DOHH2 (cell line): ENCODE results near the gene HAPLN2.

Experiments
- H3F3A ChIP-seq: fragments of 200-600 bp; sonication (generic), shearing (Covaris generic); 2 replicates; pipeline ENCODE4 v1.6.0; 2016; ENCODE audit warnings: antibody characterized with exemption, mild to moderate bottlenecking; ENCODE audit not compliant: control insufficient read depth, insufficient read depth
- H3K27ac ChIP-seq: fragments of 200-600 bp; sonication (generic); 2 replicates; pipeline ENCODE4 v1.5.1; 2014; ENCODE audit warnings: low read depth, mild to moderate bottlenecking, low read length, moderate library complexity
- H3K27me3 ChIP-seq: fragments of 200-600 bp; sonication (generic); 2 replicates; pipeline ENCODE4 v1.6.1; 2014; ENCODE audit warnings: mild to moderate bottlenecking, low read length, mixed read lengths; ENCODE audit not compliant: control insufficient read depth
- H3K36me3 ChIP-seq: fragments of 200-600 bp; sonication (generic); 2 replicates; pipeline ENCODE4 v1.6.1; 2014; ENCODE audit warnings: mild to moderate bottlenecking, low read length, moderate library complexity, mixed read lengths; ENCODE audit not compliant: control insufficient read depth
- H3K4me1 ChIP-seq: fragments of 200-600 bp; sonication (generic); 2 replicates; pipeline ENCODE4 v1.6.1; 2014; ENCODE audit warnings: mild to moderate bottlenecking, low read length, mixed read lengths; ENCODE audit not compliant: control insufficient read depth
- H3K4me2 ChIP-seq: fragments of 200-600 bp; sonication (generic); 2 replicates; pipeline ENCODE4 v1.6.0; 2014; ENCODE audit warnings: mild to moderate bottlenecking, low read length, moderate library complexity
- H3K4me3 ChIP-seq: fragments of 200-600 bp; sonication (generic); 2 replicates; pipeline ENCODE4 v1.5.1; 2014; ENCODE audit warnings: mild to moderate bottlenecking, low read length, mixed read lengths
- H3K79me2 ChIP-seq: fragments of 200-600 bp; sonication (generic); 2 replicates; pipeline ENCODE4 v1.6.1; 2014; ENCODE audit warnings: mild to moderate bottlenecking, low read length, mixed read lengths; ENCODE audit not compliant: control insufficient read depth
- H3K9me2 ChIP-seq: fragments of 200-600 bp; sonication (generic); replicated peaks from 2 replicates; pipeline ENCODE4 v1.6.1; 2014; ENCODE audit warnings: mild to moderate bottlenecking, low read length, mixed read lengths; ENCODE audit not compliant: control insufficient read depth
- H3K9me3 ChIP-seq: fragments of 200-600 bp; sonication (generic); 2 replicates; pipeline ENCODE4 v1.6.1; 2014; ENCODE audit warnings: antibody characterized with exemption, low read length, mixed read lengths; ENCODE audit not compliant: control insufficient read depth, insufficient read depth
- H4K20me1 ChIP-seq: fragments of 200-600 bp; sonication (generic); 2 replicates; pipeline ENCODE4 v1.6.0; 2014; ENCODE audit warnings: low read depth, mild to moderate bottlenecking, antibody characterized with exemption, low read length, moderate library complexity; ENCODE audit not compliant: control insufficient read depth, insufficient read depth
- EZH2phosphoT487 ChIP-seq: fragments of 200-600 bp; sonication (generic); IDR thresholded peaks from 2 replicates; pipeline ENCODE4 v1.6.1; 2017; ENCODE audit warnings: borderline replicate concordance, mild to moderate bottlenecking, antibody characterized with exemption, low read length, moderate library complexity, mixed read lengths
- TF ChIP-seq, protein P1 (sequence below): fragments of 200-600 bp; sonication (generic); IDR thresholded peaks from one replicate; pipeline ENCODE4 v1.5.1; 2014; ENCODE audit warnings: antibody characterized with exemption, mild to moderate bottlenecking, low read depth, low read length; ENCODE audit not compliant: poor library complexity, severe bottlenecking

HAPLN2 gene

DNA sequence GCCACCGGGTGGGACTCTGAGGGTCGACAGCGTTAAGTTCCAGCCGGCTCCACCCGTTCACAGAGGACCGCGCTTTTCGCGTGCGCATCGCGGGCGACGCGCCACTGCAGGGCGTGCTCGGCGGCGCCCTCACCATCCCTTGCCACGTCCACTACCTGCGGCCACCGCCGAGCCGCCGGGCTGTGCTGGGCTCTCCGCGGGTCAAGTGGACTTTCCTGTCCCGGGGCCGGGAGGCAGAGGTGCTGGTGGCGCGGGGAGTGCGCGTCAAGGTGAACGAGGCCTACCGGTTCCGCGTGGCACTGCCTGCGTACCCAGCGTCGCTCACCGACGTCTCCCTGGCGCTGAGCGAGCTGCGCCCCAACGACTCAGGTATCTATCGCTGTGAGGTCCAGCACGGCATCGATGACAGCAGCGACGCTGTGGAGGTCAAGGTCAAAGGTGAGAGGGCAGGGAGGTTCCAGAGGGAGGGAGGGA, 27.6 kb downstream of the HAPLN2 start:
- Histone ChIP-seq H3K27ac (no peak overlapping the region), H3F3A (no peaks in the 10 kb centered on the region), H3K27me3 (peaks cover 58% of the 10 kb centered on the region), H3K4me3 (no peak overlapping the region), H3K4me1 (peaks cover 8% of the 10 kb centered on the region), H3K9me2 (no peaks in the 10 kb centered on the region), H3K79me2 (no peaks in the 10 kb centered on the region), H3K36me3 (no peaks in the 10 kb centered on the region), H3K4me2 (no peak overlapping the region), H3K9me3 (no peaks in the 10 kb centered on the region), H4K20me1 (0 out of 2 replicates have a peak, but pooled peaks cover 2% of the 10 kb centered on the region)
- TF ChIP-seq, protein P1, sequence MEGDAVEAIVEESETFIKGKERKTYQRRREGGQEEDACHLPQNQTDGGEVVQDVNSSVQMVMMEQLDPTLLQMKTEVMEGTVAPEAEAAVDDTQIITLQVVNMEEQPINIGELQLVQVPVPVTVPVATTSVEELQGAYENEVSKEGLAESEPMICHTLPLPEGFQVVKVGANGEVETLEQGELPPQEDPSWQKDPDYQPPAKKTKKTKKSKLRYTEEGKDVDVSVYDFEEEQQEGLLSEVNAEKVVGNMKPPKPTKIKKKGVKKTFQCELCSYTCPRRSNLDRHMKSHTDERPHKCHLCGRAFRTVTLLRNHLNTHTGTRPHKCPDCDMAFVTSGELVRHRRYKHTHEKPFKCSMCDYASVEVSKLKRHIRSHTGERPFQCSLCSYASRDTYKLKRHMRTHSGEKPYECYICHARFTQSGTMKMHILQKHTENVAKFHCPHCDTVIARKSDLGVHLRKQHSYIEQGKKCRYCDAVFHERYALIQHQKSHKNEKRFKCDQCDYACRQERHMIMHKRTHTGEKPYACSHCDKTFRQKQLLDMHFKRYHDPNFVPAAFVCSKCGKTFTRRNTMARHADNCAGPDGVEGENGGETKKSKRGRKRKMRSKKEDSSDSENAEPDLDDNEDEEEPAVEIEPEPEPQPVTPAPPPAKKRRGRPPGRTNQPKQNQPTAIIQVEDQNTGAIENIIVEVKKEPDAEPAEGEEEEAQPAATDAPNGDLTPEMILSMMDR = no peak
- TF ChIP-seq EZH2phosphoT487 = no peak

DNA sequence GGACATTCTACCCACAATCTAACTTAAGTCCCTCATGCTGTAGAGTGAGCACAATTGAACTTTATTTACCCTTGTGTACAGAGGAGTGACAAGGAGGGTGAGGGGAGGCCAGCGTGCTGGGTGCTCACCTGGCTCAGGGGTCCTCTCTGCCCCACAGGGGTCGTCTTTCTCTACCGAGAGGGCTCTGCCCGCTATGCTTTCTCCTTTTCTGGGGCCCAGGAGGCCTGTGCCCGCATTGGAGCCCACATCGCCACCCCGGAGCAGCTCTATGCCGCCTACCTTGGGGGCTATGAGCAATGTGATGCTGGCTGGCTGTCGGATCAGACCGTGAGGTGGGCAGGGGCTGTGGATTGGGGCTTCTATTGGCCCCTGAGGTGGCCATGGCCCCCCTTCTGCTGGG, 28.1 kb downstream of the HAPLN2 start:
- H3K36me3 ChIP-seq = no peaks in the 10 kb centered on the region
- H3K79me2 ChIP-seq = no peaks in the 10 kb centered on the region
- H3K4me3 ChIP-seq = no peak overlapping the region
- no peak overlapping the region for H3K27ac ChIP-seq
- H3K9me2 ChIP-seq = no peaks in the 10 kb centered on the region
- peaks cover 8% of the 10 kb centered on the region for H3K4me1 ChIP-seq
- 0 out of 2 replicates have a peak, but pooled peaks cover 2% of the 10 kb centered on the region for H4K20me1 ChIP-seq
- peaks cover 56% of the 10 kb centered on the region for H3K27me3 ChIP-seq
- no peaks in the 10 kb centered on the region for H3K9me3 ChIP-seq
- TF ChIP-seq, protein P1 = no peak
- H3F3A ChIP-seq = no peaks in the 10 kb centered on the region
- H3K4me2 ChIP-seq = no peak overlapping the region

DNA sequence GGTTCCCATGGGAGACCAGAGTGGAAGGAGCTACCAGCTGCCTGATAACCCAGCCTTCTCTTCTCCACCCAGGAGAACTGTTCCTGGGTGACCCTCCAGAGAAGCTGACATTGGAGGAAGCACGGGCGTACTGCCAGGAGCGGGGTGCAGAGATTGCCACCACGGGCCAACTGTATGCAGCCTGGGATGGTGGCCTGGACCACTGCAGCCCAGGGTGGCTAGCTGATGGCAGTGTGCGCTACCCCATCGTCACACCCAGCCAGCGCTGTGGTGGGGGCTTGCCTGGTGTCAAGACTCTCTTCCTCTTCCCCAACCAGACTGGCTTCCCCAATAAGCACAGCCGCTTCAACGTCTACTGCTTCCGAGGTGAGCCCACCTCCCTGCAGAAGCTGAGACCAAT, 29.3 kb downstream of the HAPLN2 start:
- H3K27me3 ChIP-seq = peaks cover 50% of the 10 kb centered on the region
- H3K9me3 ChIP-seq = no peaks in the 10 kb centered on the region
- H3K9me2 ChIP-seq = no peaks in the 10 kb centered on the region
- no peak overlapping the region for H3K4me2 ChIP-seq
- TF ChIP-seq EZH2phosphoT487 = no peak
- TF ChIP-seq, protein P1 = no peak
- 0 out of 2 replicates have a peak, but pooled peaks cover 2% of the 10 kb centered on the region for H4K20me1 ChIP-seq
- H3K36me3 ChIP-seq = no peaks in the 10 kb centered on the region
- H3K4me3 ChIP-seq = no peak overlapping the region
- H3K27ac ChIP-seq = no peak overlapping the region
- peaks cover 6% of the 10 kb centered on the region for H3K4me1 ChIP-seq
- H3K79me2 ChIP-seq = no peaks in the 10 kb centered on the region
- H3F3A ChIP-seq = no peaks in the 10 kb centered on the region

DNA sequence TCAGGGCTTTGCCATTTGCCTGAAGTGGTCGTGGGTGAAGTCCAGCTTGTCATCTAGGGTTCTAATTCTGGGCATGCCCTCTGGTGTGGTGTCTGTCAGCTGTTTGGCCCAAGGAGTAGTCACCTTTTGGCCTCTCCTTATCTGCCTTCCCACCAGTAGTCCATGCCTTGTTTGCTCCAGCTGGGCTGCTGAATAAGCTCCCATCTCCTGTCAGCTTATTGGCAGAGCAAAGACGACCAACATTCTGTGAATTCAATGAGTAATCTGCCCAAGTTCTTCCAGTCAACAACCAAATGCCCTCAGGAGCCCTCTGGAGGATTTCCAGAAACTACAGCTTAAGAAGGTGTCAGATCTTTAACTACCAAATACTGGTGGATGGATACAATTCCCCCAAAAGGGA, 29.7 kb downstream of the HAPLN2 start:
- Histone ChIP-seq H3K27ac (no peak overlapping the region), H3K36me3 (no peaks in the 10 kb centered on the region), H3K4me2 (no peak overlapping the region), H3K79me2 (no peaks in the 10 kb centered on the region), H3K4me3 (no peak overlapping the region), H3K9me2 (no peaks in the 10 kb centered on the region), H3K4me1 (peaks cover 2% of the 10 kb centered on the region), H3F3A (no peaks in the 10 kb centered on the region), H4K20me1 (0 out of 2 replicates have a peak, but pooled peaks cover 2% of the 10 kb centered on the region), H3K27me3 (peaks cover 50% of the 10 kb centered on the region), H3K9me3 (no peaks in the 10 kb centered on the region)
- TF ChIP-seq, protein P1 = no peak
- TF ChIP-seq EZH2phosphoT487 = no peak
